KMS-11 (cell line): ENCODE measurements around the gene CD37.
A peak's percentile ranks its signal among the peaks of the same experiment; 100 is the strongest.

Source experiments
- H2AFZ ChIP-seq: fragments of 200-600 bp; sonication (generic); 2 replicates; pipeline ENCODE4 v1.6.1; 2016; ENCODE audit warnings: antibody characterized with exemption, mixed run types, low read depth
- H3K27ac ChIP-seq: fragments of 200-600 bp; sonication (generic); 2 replicates; pipeline ENCODE4 v1.6.1; 2016; ENCODE audit warnings: mild to moderate bottlenecking, mixed run types
- H3K27me3 ChIP-seq: fragments of 200-600 bp; sonication (generic); 2 replicates; pipeline ENCODE4 v1.6.1; 2017; ENCODE audit warnings: mild to moderate bottlenecking, low read depth, mixed run types, moderate library complexity; ENCODE audit not compliant: insufficient read depth
- H3K36me3 ChIP-seq: fragments of 200-600 bp; sonication (generic); 2 replicates; pipeline ENCODE4 v1.6.1; 2017; ENCODE audit warnings: mild to moderate bottlenecking, mixed run types; ENCODE audit not compliant: insufficient read depth
- H3K4me1 ChIP-seq: fragments of 200-600 bp; sonication (generic); 2 replicates; pipeline ENCODE4 v1.6.1; 2016; ENCODE audit warnings: mild to moderate bottlenecking, low read depth, mixed run types; ENCODE audit not compliant: poor library complexity, severe bottlenecking
- H3K4me2 ChIP-seq: fragments of 200-600 bp; sonication (generic); 2 replicates; pipeline ENCODE4 v1.7.0; 2016; ENCODE audit warnings: mild to moderate bottlenecking, mixed run types
- H3K4me3 ChIP-seq: fragments of 200-600 bp; sonication (generic); IDR thresholded peaks from 2 replicates; pipeline ENCODE4 v1.6.1; 2017; ENCODE audit warnings: low read depth, low read length, mixed read lengths; ENCODE audit not compliant: insufficient read depth
- H3K79me2 ChIP-seq: fragments of 200-600 bp; sonication (generic); 2 replicates; pipeline ENCODE4 v1.6.1; 2016; ENCODE audit warnings: low read depth, mixed run types; ENCODE audit not compliant: insufficient read depth
- H3K9ac ChIP-seq: fragments of 200-600 bp; sonication (generic); 2 replicates; pipeline ENCODE4 v1.6.1; 2016; ENCODE audit warnings: mild to moderate bottlenecking, mixed run types
- H4K20me1 ChIP-seq: fragments of 200-600 bp; sonication (generic); 2 replicates; pipeline ENCODE4 v1.6.1; 2016; ENCODE audit warnings: mild to moderate bottlenecking, mixed run types; ENCODE audit not compliant: insufficient read depth
- TF ChIP-seq, protein P1 (sequence below): fragments of 200-600 bp; sonication (generic); conservative IDR thresholded peaks from 2 replicates; pipeline ENCODE4 v1.6.1; 2017; ENCODE audit warnings: low read depth, mild to moderate bottlenecking, antibody characterized with exemption, low read length, moderate library complexity, mixed read lengths

CD37 gene

GRCh38 chr19:49363268-49364082, 28.3 kb downstream of the CD37 start, which contains the start of gene DKKL1:
Gene DKKL1, plus strand, starts transcription at chr19:49363877. Its CDS starts 122 bp downstream, at chr19:49363999.
- H4K20me1 ChIP-seq = no peaks in the 10 kb centered on the region
- H3K4me1 ChIP-seq = peaks cover 13% of the 10 kb centered on the region
- no peaks in the 10 kb centered on the region for H3K36me3 ChIP-seq
- peaks cover 75% of the 10 kb centered on the region for H3K27me3 ChIP-seq
- H3K79me2 ChIP-seq = no peaks in the 10 kb centered on the region
- TF ChIP-seq, protein P1, sequence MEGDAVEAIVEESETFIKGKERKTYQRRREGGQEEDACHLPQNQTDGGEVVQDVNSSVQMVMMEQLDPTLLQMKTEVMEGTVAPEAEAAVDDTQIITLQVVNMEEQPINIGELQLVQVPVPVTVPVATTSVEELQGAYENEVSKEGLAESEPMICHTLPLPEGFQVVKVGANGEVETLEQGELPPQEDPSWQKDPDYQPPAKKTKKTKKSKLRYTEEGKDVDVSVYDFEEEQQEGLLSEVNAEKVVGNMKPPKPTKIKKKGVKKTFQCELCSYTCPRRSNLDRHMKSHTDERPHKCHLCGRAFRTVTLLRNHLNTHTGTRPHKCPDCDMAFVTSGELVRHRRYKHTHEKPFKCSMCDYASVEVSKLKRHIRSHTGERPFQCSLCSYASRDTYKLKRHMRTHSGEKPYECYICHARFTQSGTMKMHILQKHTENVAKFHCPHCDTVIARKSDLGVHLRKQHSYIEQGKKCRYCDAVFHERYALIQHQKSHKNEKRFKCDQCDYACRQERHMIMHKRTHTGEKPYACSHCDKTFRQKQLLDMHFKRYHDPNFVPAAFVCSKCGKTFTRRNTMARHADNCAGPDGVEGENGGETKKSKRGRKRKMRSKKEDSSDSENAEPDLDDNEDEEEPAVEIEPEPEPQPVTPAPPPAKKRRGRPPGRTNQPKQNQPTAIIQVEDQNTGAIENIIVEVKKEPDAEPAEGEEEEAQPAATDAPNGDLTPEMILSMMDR = no peak
- H3K27ac ChIP-seq = no peak within 1 kb of the TSS
- peak within 1 kb of the TSS; percentile 83 for H3K4me2 ChIP-seq
- no peak within 1 kb of the TSS for H3K4me3 ChIP-seq
- H3K9ac ChIP-seq = no peak within 1 kb of the TSS
- peak within 1 kb of the TSS; percentile 67; the same call in 1 of the 2 replicates for H2AFZ ChIP-seq

DNA sequence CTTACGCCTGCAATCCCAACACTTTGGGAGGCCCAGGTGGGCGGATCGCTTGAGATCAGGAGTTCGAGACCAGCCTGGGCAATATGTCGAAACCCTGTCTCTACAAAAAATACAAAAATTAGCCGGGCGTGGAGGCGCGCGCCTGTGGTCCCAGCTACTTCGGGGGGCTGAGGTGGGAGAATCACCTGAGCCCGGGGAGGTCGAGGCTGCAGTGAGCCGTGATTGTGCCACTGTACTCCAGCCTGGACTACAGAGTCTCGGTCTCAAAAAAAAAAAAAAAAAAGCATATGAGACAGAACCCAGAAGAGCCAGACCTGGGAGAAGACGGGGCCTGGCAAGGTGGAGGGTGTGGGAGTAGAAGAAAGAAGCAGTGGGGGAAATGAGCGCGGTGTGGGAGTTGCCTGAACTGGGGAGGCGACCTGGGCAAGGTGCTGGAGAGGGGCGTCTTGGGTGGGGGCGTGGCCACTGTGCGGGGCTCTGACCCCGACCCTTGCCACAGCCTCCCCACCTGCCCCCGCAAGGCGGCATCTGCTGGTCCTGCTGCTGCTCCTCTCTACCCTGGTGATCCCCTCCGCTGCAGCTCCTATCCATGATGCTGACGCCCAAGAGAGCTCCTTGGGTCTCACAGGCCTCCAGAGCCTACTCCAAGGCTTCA, 29.0 kb downstream of the CD37 start:
- Histone ChIP-seq H4K20me1 (no peaks in the 10 kb centered on the region), H3K9ac (no peak overlapping the region), H3K27me3 (peaks cover 76% of the 10 kb centered on the region), H3K79me2 (no peaks in the 10 kb centered on the region), H3K4me2 (peak overlapping the region; percentile 83), H3K4me1 (peaks cover 13% of the 10 kb centered on the region), H3K4me3 (no peak overlapping the region), H3K36me3 (no peaks in the 10 kb centered on the region), H2AFZ (peak overlapping the region; percentile 67; the same call in 1 of the 2 replicates), H3K27ac (no peak overlapping the region)
- TF ChIP-seq, protein P1 = no peak

DNA sequence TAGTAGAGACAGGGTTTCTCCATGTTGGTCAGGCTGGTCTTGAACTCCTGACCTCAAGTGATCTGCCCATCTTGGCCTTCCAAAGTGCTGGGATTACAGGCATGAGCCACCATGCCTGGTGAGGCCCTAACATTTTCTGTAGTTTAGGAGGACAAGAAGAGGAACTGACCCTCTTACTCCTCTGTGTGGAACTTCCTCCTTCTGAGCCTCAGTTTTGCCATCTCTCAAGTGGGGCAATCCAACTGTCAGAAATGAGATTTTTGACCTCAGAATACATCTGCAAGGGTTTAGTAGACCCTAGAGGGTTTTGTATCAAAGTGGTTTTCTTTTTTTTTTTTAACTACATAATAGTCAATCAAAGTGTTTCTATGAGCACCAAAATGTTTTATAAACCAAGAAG, 30.9 kb downstream of the CD37 start:
- TF ChIP-seq, protein P1 = no peak
- Histone ChIP-seq H4K20me1 (no peaks in the 10 kb centered on the region), H3K9ac (no peak overlapping the region), H3K79me2 (no peaks in the 10 kb centered on the region), H3K36me3 (no peaks in the 10 kb centered on the region), H3K27me3 (peaks cover 76% of the 10 kb centered on the region), H3K27ac (no peak overlapping the region), H3K4me2 (no peak overlapping the region), H3K4me3 (no peak overlapping the region), H2AFZ (no peak overlapping the region), H3K4me1 (peaks cover 13% of the 10 kb centered on the region)

GRCh38 chr19:49368711-49369358, 33.6 kb downstream of the CD37 start:
- H3K4me1 ChIP-seq = peaks cover 4% of the 10 kb centered on the region
- TF ChIP-seq, protein P1 = no peak
- no peak overlapping the region for H3K27ac ChIP-seq

More at GRCh38 chr19:49368711-49369358, 33.6 kb downstream of the CD37 start:
- Histone ChIP-seq H3K36me3 (no peaks in the 10 kb centered on the region), H3K4me3 (no peak overlapping the region), H4K20me1 (no peaks in the 10 kb centered on the region), H2AFZ (no peak overlapping the region), H3K4me2 (no peak overlapping the region), H3K27me3 (peaks cover 64% of the 10 kb centered on the region), H3K9ac (no peak overlapping the region), H3K79me2 (no peaks in the 10 kb centered on the region)
